HG03457 (cell line): Measurements from ENCODE around the gene TBC1D1.

Experiments
- ATAC-seq: cut with Tn5 transposase; IDR thresholded peaks from one replicate; pipeline ENCODE4 v1.9.1; 2021; ENCODE audit warnings: moderate number of reproducible peaks; ENCODE audit not compliant: unreplicated experiment

The TBC1D1 gene

DNA sequence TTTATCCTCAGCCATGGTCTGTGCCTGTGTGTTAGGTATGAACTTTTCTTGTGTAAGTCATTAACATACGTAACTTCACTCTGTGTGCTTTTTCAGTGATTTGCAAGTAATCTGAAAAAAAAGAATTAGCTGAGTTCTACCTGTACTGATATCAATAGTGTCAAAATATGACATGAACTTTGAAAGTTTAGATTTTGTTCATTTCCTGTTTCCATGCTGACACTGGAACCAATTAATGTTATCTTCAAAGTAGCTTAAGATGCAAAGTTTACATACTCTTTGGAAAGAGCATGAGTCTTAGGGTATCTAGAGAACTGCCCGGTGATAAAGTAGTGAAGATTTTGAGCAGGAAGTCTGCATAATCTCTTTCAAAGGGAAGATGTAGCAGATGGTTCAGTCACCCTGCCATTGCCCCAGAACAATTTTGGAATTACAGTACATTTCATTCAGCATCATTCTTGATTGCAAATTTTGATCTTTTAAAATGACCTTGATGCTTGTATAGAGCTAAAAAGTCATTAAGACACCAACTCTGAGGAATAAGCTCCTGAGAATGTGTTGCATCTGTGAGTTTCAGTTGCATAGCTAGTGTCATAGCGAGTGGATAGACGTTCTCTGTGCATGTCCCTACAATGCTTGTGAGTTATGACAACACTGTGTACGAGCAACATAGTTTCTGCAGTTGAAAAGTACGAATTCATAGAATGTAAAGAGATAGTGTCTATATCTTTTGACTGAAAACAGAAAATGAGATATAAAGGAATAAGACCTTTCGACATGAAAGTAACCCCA lies 199.8 kb downstream of the TBC1D1 start:
- no peak for ATAC-seq

DNA sequence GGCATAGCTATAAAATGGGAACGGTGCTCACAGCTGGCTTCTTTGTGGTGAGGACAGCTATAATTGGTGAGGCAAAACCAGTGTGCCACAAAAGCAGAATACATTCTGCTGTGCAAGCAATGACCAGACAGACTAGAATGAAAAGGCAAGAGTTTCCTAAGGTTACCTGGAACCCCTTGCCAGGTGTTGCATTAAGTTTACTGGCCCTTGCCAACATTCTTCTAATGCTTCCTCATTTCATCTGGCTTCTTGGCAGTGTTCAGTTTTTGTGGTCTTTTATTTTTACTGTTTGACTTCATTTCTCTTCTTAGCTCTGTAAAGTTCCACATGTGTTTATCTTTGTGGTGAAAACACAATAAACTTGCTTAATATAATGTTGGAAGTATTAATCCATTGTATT lies 200.8 kb downstream of the TBC1D1 start:
- ATAC-seq: no peak

DNA sequence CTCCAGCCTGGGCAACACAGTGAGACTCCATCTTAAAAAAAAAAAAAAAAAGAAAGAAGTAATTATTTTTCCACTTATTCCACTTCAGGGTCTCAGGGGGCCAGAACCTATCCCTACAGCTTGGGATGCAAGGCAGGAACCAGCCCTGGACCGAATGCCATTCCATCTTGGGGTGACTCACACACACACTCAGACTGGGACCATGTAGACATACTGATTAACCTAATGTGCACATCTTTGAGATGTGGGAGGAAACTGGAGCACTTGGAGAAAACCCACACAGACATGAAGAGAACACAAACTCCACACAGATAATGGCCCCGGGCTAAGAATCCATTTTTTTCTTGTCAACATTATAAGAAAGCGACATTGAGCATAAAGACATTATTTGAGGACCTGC lies 201.8 kb downstream of the TBC1D1 start:
- no peak for ATAC-seq

DNA sequence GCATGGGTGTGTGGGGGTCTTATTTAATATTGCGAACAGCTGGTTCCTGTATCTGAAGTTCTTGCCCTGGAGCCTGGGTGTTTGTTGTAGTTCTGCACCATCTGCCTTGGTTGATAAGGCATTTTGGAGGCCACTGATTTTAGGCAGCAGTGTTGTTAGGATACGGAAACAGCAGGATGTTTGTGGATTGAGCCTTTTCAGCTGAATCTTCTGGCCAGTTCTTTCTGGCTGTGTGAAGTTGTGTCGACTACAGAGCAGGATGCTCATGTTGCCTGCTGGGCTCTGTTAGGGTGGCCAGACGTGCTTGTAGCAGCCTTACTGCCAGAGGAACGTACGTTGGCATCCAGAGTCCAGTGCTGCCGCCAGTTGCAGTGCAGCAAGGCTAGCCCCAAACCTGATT lies 203.5 kb downstream of the TBC1D1 start:
- ATAC-seq: no peak

DNA sequence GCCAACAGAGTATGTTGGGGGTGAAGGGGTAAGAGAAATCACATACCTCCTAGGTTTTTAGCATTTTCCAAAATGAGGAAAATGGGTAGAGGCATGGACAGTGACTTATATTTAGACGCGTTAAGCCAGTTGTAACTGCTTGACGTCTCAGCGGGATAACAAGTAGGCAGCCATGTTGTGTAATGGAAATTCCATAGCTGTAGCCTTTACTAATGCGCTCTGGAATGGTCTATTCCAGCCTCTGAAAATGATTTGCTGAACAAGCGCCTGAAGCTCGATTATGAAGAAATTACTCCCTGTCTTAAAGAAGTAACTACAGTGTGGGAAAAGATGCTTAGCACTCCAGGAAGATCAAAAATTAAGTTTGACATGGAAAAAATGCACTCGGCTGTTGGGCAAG lies 204.8 kb downstream of the TBC1D1 start:
- no peak for ATAC-seq

DNA sequence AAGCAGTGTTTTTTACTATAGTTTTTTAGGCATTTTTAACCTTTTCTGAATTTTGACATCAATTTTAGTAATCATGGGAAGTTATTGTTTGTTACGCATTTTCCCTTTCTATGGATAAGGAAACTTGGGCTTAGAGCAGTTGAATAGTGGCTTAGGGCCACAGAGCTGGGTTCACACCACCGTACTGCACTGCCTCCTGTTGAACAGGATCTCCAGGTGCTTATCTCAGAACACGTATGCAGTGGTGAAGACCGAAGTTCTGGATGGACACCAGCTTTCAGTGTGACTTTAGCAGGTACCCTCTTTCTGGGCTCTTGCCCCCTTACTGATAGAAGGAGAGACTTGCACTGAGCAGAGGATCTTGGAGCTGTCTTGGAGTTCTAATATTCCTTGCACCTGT lies 206.9 kb downstream of the TBC1D1 start:
- no peak for ATAC-seq

DNA sequence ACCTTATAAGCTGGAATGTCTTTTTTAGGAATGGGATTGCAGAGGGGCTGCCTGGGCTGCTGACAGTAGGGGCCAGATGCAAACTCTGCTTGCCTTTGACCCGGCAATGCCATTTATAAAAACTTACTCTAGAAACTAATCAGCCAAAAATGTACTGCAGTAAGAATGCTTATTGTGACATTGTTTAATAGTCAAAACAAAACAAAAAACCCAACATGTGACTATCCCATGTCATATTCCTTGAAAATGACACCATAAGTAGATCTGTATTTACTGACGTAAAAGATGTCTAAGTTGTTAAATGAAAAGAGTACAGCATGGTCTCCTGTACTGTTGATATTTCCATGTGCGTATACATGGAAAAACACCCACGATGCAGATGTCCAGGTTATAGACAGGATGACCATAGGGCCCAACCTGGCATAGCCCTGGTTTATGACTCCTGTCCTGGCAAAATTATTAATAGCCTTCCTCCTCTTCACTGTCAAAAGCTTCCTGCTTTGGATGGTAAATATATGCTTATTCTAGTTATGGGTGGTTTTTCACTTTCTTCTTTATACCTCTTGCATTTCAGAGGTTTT lies 208.2 kb downstream of the TBC1D1 start:
- ATAC-seq: no peak

DNA sequence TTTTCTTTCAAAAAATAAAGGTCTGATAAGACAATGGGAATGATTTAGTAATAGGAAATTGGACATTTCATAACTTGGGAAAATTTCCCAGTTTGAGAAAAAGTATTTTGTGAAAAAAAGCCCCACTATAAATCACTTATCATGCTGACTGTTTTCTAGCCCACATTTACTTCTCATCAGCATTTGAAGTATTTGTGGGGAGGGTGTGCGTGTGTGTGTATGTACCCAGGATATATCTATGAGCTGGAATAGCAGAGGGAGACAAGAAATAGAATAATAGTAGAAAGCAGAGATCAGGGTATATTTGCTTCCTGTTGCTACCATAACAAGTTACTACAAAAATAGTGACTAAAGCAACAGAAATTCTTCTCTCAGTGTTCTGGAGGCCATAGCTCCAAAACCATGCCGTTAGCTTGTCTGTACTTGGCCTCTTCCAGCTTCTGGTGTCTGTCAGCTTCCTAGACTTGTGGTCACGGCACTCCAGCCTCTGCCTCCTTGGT lies 209.1 kb downstream of the TBC1D1 start:
- ATAC-seq: no peak

DNA sequence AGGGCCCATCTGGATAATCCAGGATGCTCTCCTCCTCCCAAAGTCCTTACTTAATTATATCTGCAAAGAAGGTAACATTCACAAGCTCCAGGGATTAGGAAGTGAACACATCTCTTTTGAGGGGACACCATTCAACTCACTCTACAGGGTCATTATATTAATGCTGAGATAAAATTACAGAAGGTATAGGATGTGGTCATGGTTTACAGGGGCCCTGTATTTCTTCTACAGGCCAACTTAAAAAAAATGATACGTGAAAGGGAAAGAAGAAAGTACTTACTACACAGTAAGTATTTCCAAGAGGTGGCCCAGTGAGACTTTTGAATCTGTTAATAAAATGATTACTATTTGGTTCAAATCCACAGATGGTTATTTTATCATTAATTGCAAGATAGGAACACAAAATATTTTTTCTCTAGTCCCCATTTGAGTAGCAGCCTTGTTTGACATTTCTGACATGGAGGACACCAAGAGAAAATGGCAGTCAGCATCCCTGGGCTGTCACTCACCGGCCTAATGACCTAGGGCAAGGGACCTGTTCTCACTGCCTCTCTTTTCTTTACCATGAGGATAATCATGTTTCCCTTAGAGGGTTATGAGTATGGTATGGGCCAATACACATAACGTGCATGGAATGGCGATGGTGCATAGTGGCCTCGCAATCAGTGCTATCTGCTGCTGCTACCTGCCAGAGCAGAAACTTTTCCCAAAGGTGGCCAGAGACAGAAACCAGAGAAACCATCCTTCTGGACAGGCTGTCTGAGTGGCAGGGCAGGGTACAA lies 209.8 kb downstream of the TBC1D1 start:
- ATAC-seq: no peak

DNA sequence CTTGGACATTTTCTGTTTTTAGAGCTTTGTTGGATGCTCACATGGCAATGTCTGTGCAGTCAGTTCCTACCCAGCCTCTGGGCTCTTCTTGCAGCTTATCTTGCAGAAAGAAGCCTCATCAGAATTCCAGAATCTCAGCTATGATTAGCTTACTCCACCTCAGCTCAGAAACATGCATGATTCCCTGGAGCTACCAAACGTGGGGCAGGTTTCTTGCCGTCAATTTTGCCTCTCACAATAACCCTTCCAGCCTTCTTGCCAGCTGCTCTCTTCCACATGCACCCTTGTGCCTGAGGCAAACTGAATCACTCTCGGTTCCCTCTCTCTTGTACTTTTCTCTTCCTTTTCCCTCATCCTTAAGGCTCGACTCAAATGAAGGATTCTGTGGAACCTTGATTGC lies 210.7 kb downstream of the TBC1D1 start:
- ATAC-seq: no peak

DNA sequence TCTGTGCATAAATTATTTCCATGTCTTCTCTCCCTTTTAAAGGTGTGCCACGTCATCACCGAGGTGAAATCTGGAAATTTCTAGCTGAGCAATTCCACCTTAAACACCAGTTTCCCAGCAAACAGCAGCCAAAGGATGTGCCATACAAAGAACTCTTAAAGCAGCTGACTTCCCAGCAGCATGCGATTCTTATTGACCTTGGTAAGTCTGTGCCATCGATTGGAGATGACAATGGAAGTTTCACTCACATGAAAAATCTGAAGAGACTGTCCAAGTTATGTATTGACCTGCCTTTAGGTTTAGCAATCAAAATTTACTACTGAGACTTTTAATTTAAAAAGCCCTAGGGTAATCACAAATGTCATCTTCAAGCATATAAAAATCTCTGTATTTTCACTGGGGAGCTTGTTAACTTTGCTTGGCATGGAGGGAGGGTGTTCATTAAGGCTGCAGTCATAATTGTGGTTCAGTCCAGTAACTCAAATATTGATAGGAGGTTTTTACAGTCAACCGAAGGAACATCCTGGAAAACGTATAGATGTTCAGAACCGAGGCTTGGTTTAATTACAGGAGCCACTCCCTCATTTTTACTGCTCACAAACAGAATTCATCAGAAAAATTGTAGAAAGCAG lies 212.2 kb downstream of the TBC1D1 start:
- no peak for ATAC-seq

DNA sequence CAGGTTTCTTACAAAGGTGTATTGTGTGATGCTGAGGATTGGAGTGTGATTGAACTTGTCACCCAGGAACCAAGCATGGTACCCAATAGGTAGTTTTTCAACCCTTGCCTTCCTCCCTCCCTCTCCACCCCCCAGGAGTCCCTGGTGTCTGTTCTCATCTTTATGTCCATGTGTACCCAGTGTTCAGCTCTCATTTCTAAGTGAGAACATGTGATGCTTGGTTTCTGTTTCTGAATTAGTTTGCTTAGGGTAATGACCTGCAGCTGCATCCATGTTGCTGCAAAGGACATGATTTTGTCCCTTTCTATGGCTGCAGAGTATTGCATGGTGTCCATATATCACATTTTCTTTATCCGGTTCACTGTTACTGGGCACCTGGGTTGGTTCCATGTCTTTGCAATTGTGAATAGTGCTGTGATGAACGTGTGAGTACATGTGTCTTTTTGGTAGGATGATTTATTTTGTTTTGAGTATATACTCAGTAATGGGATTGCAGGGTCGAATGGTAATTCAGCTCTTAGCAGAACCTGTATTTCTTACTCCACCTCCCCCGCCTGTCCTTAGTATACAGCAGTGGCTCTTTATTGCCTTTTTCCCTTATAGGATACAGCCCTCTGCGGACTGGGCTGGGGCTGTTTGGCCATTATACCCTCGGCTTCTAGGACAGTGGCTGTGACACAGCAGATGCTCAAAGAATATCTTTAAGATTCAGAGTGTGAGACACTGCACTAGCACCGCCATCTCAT lies 214.8 kb downstream of the TBC1D1 start:
- ATAC-seq: peak; percentile 71

DNA sequence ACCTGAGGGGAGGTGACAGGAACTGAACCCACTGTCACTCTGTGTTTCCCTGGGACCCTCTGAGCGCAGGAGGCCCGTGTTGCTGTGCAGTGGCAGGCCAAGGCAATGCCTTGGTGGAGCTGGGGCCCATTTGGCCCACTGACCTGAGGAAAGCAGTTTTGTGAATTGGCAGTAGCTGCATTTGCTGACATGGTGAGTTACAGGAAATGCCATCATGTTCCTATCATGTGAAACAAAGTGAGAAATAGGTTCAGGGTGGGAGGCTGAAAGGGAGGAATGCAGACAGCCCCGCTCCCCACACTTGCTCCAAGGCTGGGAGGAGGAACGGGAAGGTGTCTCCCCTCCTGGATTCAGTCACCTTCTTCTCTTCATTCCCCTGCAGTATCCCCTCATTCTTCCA lies 215.4 kb downstream of the TBC1D1 start:
- no peak for ATAC-seq

DNA sequence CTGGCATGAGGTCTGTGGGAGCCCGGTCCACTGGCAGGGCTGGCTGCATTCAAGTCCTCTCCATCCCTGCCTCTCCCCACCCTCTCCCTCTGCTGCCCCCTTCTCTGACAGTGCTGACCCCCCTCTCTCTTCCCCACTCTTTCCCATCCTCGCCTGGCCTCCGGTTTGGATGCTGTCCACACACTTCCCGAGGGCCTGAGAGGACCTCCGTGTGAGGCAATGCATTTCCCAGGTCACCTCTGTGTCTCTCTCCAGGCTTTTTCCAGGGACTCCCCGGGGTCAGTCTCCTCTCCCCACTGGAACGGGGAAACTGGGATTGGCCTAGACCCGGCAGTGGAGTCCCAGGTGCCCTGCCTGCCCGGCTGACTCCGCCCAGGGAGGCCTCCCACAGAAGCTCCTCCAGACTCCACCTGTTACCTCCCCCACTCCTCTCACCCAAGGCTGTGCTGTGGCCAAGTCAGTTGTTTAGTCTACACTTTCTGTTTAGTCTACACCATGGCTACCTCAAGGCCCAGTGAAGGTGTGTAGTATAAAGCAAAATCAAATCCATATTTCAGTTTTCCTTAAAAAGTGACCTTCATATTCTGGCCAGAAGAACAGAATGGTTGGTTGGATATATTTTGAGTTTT lies 216.1 kb downstream of the TBC1D1 start:
- ATAC-seq: no peak

DNA sequence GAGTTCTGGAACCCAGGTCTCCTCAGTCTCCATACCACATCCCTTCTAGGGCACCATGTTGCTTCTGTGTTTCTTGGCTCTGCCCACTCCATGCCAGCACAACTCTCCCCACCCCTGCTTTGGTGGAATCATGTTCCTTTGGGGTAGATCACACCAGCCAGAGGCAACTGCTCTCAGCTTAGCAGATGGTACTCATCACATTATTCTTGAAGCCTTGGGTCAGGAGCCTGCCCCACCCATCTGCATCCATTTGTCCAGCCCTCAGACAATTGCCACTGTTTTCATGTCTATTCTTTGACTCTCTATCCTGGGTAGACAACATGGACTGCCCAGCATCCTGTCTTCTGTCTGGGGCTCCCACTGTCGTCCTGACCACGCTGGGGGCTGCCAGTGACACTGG lies 216.9 kb downstream of the TBC1D1 start:
- ATAC-seq: no peak

DNA sequence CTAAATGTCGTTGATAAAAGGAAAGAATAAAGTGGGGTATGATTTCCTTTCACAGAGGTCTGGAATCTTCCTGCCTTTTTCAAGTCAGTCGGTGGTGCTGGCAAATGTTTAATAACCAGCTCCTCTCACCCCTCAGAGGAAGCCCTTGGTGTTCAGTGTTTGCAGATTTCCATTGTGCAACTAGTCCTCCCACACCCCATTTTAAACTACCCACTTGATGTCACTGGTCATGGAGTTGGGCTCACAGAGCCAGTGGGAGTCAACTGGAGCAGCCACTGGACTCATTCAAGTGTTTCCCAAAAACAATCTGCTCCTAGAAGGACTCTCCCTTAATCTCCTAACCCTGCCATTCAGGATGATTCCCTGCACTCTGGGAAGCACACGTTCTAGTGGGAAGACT lies 218.5 kb downstream of the TBC1D1 start:
- ATAC-seq: no peak

DNA sequence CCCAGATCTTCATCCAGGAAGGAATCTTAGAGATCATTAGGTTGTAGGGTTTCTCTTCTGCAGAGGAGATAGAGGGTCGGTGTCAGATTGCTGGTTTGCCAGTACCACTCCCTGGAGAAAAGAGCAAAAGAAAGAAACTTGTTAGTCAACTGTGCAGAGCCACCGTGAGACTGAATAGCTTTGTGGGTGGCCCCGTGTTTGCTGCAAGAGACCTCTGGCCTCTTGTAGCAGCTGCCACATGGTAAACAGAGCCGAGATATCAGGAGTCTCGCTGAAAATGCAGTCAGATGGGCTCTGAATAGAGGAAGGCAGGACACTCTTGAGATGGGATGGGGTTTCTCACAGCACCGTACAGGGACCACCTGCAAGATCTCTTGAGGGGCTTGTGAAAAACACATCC lies 219.0 kb downstream of the TBC1D1 start:
- no peak for ATAC-seq

DNA sequence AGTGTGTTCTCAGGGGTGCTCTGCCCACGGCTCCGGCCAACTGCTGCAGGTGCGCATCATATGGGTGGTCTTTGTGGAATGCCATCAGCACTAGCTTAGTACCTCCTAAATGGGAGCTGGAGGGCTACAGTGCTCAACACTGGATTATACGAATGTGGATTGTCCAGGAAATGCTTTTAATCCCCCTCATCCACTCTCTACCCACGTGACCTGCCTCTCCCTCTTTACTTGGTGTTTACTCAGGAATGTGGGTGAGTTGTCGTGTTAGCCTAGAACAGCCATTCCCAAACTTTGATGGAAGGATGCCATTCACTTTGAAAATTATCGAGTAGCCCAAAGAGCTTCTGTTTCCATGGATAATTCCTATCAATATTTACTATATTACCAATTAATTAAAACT lies 220.1 kb downstream of the TBC1D1 start:
- no peak for ATAC-seq

DNA sequence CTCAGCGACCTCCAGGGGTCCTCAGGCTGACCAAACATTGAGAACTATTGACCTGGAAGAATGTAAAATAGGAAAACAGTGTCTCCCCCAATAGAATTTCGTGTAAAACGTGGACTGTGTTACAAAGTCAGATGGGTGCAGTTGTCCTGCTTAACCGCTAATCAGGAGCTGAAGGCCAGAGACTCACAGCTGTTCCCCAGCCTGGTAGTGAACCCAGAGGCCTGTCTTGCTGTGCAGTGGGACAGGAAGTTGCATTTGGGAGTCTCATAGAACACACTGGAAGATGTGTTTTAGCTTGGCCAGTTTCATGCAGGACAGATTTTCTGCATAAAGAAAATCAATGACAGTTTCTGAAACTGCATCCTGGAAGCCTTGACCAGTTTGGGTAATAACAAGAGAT lies 220.8 kb downstream of the TBC1D1 start:
- no peak for ATAC-seq

DNA sequence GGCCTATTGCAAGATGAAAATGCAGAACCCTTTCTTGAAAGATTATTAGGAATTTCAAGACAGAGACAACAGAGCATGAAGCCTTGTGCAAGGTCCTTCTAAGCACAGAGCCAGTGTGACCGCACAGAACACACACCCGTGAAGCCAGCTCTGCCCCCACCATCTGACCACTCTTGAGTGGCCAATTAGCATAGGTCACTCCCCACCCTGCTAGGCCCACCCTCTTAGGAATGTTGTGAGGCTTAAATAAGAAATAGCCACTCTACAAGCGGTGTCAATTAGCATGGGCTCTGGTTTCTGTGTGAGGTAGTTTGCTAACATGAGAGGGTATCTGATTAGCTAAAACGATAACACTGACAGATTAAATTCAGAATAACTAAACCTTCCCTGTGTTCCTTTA lies 222.2 kb downstream of the TBC1D1 start:
- ATAC-seq: no peak
